ENCODE results near the gene RSL1D1.
"Not testable (repeated sequence)": the region's sequence is repeated elsewhere in the genome, so short reads cannot be mapped to it uniquely, and the experiment has no call there.

RSL1D1 gene

DNA sequence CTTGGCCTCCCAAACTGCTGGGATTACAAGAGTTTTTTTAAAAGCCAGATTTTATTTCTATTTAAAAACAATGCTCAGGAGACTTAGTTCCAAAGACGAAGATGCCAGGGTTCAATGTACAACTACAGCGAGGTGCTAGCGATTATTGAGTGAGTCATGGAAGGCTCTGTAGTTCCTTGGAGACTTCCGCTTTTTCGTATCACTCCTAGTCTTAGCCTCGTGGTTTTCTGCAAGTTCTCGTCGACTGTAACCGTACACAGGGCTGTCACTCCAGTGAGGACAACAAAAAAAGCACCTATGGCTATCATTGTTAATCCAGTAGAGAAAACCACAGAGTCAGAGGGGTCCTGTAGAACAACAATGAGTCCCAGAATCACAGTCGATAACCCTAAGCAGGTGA lies 31.5 kb downstream of the RSL1D1 start:
- in situ Hi-C loops (cut with MboI; ENCODE audit: low pct_unique_long_range_greater_than_20kb, low sequenced_read_pairs, unreplicated experiment) = loop anchor here (10.0 kb wide), 2 partner anchors 165 to 285 kb away; no protein-coding TSS in a partner anchor
- no peak for TF ChIP-seq CTCF (IDR thresholded peaks at IDR 0.05; ENCODE audit: extremely low read depth, insufficient read depth, missing control alignments)
- no peak for DNase-seq (ENCODE audit: low spot score)

DNA sequence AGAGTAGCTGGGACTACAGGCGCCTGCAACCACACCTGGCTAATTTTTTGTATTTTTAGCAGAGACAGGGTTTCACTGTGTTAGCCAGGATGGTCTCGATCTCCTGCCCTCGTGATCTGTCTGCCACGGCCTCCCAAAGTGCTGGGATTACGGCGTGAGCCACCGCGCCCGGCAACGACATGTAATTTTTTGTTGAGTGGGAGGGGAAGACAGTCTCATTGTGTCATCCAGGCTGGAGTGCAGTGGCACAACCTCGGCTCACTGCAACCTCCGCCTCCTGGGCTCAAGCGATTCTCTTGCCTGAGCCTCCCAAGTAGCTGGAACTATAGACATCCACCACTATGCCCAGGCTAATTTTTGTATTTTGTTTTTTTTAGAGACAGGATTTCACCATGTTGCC lies 32.4 kb downstream of the RSL1D1 start:
- in situ Hi-C loops (cut with MboI; ENCODE audit: low pct_unique_long_range_greater_than_20kb, low sequenced_read_pairs, unreplicated experiment) = loop anchor here (10.0 kb wide), 2 partner anchors 164 to 284 kb away; no protein-coding TSS in a partner anchor
- not testable (repeated sequence) for DNase-seq (ENCODE audit: low spot score)

DNA sequence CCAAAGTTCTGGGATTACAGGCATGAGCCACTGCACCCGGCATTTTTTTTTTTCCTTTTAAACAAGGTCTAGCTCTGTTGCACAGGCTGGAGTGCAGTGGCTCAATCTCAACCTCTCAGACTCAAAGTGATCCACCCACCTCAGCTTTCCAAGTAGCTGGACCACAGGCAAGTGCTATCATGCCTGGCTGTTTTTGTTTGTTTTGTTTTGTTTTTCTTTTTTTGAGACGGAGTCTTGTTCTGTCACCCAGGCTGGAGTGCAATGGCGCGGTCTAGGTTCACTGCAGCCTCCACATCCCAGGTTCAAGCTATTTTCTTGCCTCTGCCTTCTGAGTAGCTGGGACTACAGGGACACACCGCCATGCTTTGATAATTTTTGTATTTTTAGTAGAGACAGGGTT lies 35.2 kb downstream of the RSL1D1 start:
- no peak for DNase-seq (ENCODE audit: low spot score)
- in situ Hi-C loops (cut with MboI; ENCODE audit: low pct_unique_long_range_greater_than_20kb, low sequenced_read_pairs, unreplicated experiment) = loop anchor here (10.0 kb wide), 2 partner anchors 161 to 281 kb away; no protein-coding TSS in a partner anchor
- TF ChIP-seq CTCF (IDR thresholded peaks at IDR 0.05; ENCODE audit: extremely low read depth, insufficient read depth, missing control alignments) = no peak

- in situ Hi-C loops (cut with MboI; ENCODE audit: low pct_unique_long_range_greater_than_20kb, low sequenced_read_pairs, unreplicated experiment) = loop anchor here (10.0 kb wide), 2 partner anchors 160 to 280 kb away; no protein-coding TSS in a partner anchor
- not testable (repeated sequence) for DNase-seq (ENCODE audit: low spot score)
Observed at GRCh38 chr16:11814800-11815199, 36.5 kb downstream of the RSL1D1 start.

- no peak for DNase-seq (ENCODE audit: low spot score)
- in situ Hi-C loops (cut with MboI; ENCODE audit: low pct_unique_long_range_greater_than_20kb, low sequenced_read_pairs, unreplicated experiment) = no loop called here
- no peak for TF ChIP-seq CTCF (IDR thresholded peaks at IDR 0.05; ENCODE audit: extremely low read depth, insufficient read depth, missing control alignments)
Observed at GRCh38 chr16:11806721-11807120, 44.6 kb downstream of the RSL1D1 start.

DNA sequence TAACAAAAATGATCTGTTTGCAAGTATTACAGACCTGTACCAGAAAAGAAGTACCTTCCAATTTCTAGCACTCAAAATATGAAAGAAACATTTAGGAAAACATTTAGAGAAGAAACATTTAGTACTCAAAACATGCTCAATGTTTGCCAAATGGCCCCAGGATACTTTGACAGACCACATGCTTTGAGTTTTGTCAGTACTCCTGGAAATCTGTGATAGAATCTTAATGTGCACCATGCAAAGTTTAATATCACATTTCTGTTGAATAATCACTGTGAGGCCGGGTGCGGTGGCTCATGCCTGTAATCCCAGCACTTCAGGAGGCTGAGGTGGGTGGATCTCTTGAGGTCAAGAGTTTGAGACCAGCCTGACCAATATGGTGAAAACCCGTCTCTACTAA lies 45.8 kb downstream of the RSL1D1 start:
- in situ Hi-C loops (cut with MboI; ENCODE audit: low pct_unique_long_range_greater_than_20kb, low sequenced_read_pairs, unreplicated experiment) = no loop called here
- DNase-seq (ENCODE audit: low spot score) = no peak
- no peak for TF ChIP-seq CTCF (IDR thresholded peaks at IDR 0.05; ENCODE audit: extremely low read depth, insufficient read depth, missing control alignments)

DNA sequence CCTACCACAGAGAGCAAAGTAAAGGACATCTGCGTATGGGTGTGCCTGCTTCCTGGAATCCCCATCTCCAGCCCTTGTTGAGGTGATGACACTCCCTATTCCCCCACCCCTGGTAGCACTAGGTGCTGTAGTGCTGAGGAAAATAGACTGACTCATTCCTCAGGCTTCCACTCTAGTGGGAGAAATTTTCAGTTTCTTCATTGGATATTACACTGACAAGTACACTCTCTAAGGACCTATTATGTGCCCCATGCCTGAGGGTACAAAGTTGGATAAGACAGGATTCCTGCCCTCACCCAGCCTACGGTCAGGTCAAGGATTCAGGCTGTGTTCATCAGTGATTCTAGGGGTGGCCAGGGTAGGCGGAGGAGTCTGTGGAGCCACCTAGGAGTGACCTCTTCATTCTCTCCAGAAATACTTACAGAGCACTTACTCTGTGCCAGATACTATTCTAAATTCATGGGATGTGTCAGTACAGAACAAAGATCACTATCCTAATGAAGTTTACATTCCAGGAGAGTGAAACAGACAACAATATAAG lies 49.8 kb downstream of the RSL1D1 start:
- in situ Hi-C loops (cut with MboI; ENCODE audit: low pct_unique_long_range_greater_than_20kb, low sequenced_read_pairs, unreplicated experiment) = no loop called here

More for the DNA sequence above, 49.8 kb downstream of the RSL1D1 start:
- DNase-seq (ENCODE audit: low spot score) = no peak
- no peak for TF ChIP-seq CTCF (IDR thresholded peaks at IDR 0.05; ENCODE audit: extremely low read depth, insufficient read depth, missing control alignments)

All from GM13977 (cell line).